ENCODE measurements around the gene TNNT3. TPM values are rescaled to one million over a fixed set of nuclear protein-coding genes. Genes with fewer than 3 reads are reported as not detected.

TNNT3 gene
- total RNA-seq, 1 experiment from 2014 or later, result not detected

GRCh38 chr11:1948389-1948788 is 28.9 kb downstream of the TNNT3 start:
- Histone ChIP-seq H2AFZ (ENCODE audit: low read length) (no peak overlapping the region), H3K27me3 (ENCODE audit: low read length) (no peaks in the 10 kb centered on the region), H3F3A (ENCODE audit: low read length, unreplicated experiment) (no peaks in the 10 kb centered on the region), H3K4me2 (ENCODE audit: low read length) (no peak overlapping the region), H3K9ac (ENCODE audit: low read length) (no peak overlapping the region), H3K9me3 (ENCODE audit: low read length) (no peaks in the 10 kb centered on the region), H3K36me3 (ENCODE audit: low read depth, low read length) (no peaks in the 10 kb centered on the region), H3K4me3 (ENCODE audit: low read length) (no peak overlapping the region), H4K20me1 (ENCODE audit: low read length) (no peaks in the 10 kb centered on the region), H3K4me1 (ENCODE audit: insufficient read depth, low read length) (0 out of 2 replicates have a peak, but pooled peaks cover 4% of the 10 kb centered on the region), H3K79me2 (ENCODE audit: low read length) (no peaks in the 10 kb centered on the region), H3K9me2 (replicated peaks; ENCODE audit: low read length) (no peaks in the 10 kb centered on the region), H3K27ac (ENCODE audit: low read length) (no peak overlapping the region)
- ChIA-PET POLR2A (ENCODE audit: unreplicated experiment) (no interaction called here), CTCF (interaction anchor here (0.6 to 0.8 kb wide), 3 partner anchors 41 to 203 kb away, joined by 3 to 6 read pairs (median 3); no protein-coding TSS in a partner anchor)
- DNase-seq (no peak), ATAC-seq (peak; percentile 21; the same call in 1 of the 2 replicates)
- TF ChIP-seq EZH2 (IDR thresholded peaks at IDR 0.05; ENCODE audit: low read length, unreplicated experiment) (no peak), EZH2phosphoT487 (IDR thresholded peaks at IDR 0.05; ENCODE audit: borderline replicate concordance, low read length) (no peak), CTCF (conservative IDR thresholded peaks at IDR 0.05; ENCODE audit: low read depth, low read length) (no peak)
- intact Hi-C loops (cut with micrococcal nuclease), result loop anchor here (10.0 kb wide), 1 partner anchor 54 kb away; the partner anchor contains the start of gene PRR33
- no TSS peak for BruUV-seq (replicated peaks)

GRCh38 chr11:1949302-1949701 is 29.8 kb downstream of the TNNT3 start:
- no TSS peak for BruUV-seq (replicated peaks)
- CTCF ChIA-PET, result no interaction called here
- intact Hi-C loops (cut with micrococcal nuclease), result loop anchor here (10.0 kb wide), 1 partner anchor 55 kb away; the partner anchor contains the start of gene PRR33

More at GRCh38 chr11:1949302-1949701, 29.8 kb downstream of the TNNT3 start:
- H4K20me1 ChIP-seq (ENCODE audit: low read length), result no peaks in the 10 kb centered on the region
- H3K36me3 ChIP-seq (ENCODE audit: low read depth, low read length), result no peaks in the 10 kb centered on the region
- H2AFZ ChIP-seq (ENCODE audit: low read length), result no peak overlapping the region
- H3K27ac ChIP-seq (ENCODE audit: low read length), result no peak overlapping the region
- POLR2A ChIA-PET (ENCODE audit: unreplicated experiment), result no interaction called here
- no peaks in the 10 kb centered on the region for H3K27me3 ChIP-seq (ENCODE audit: low read length)
- ATAC-seq (no peak), DNase-seq (no peak)
- H3F3A ChIP-seq (ENCODE audit: low read length, unreplicated experiment), result no peaks in the 10 kb centered on the region
- no peak overlapping the region for H3K4me3 ChIP-seq (ENCODE audit: low read length)
- no peaks in the 10 kb centered on the region for H3K79me2 ChIP-seq (ENCODE audit: low read length)
- no peaks in the 10 kb centered on the region for H3K9me2 ChIP-seq (replicated peaks; ENCODE audit: low read length)
- H3K4me1 ChIP-seq (ENCODE audit: insufficient read depth, low read length), result no peaks in the 10 kb centered on the region
- H3K9ac ChIP-seq (ENCODE audit: low read length), result no peak overlapping the region
- H3K4me2 ChIP-seq (ENCODE audit: low read length), result no peak overlapping the region
- TF ChIP-seq EZH2 (IDR thresholded peaks at IDR 0.05; ENCODE audit: low read length, unreplicated experiment), result no peak
- TF ChIP-seq CTCF (conservative IDR thresholded peaks at IDR 0.05; ENCODE audit: low read depth, low read length), result no peak
- TF ChIP-seq EZH2phosphoT487 (IDR thresholded peaks at IDR 0.05; ENCODE audit: borderline replicate concordance, low read length), result no peak
- no peaks in the 10 kb centered on the region for H3K9me3 ChIP-seq (ENCODE audit: low read length)
